H1 (cell line): ENCODE results near the gene TSGA10IP. TPM values are rescaled to one million over a fixed set of nuclear protein-coding genes. Genes with fewer than 3 reads are reported as not detected.
A peak's percentile ranks its signal among the peaks of the same experiment; 100 is the strongest.

Source experiments
- CTCF ChIA-PET: fragments of 300-600 bp; sonication (Branson Sonifier 250); formaldehyde crosslinking; loops from one replicate; lab custom pipeline; 2021; ENCODE audit not compliant: partially characterized antibody; lab: Charles Lee
- POLR2A ChIA-PET: fragments of 300-600 bp; sonication (Branson Sonifier 250); formaldehyde crosslinking; loops from one replicate; lab custom pipeline; 2021; ENCODE audit warnings: inconsistent platforms; ENCODE audit not compliant: partially characterized antibody; lab: Charles Lee
- DNase-seq, 2 experiments: peaks; one replicate each; pipeline versions ENCODE4 v3.0.0 to v3.0.0-alpha.2; 2010 to 2022; ENCODE audit warnings: low spot score in 2 of 2, low read depth in 1 of 2, mixed read lengths in 1 of 2
- FAIRE-seq: peaks from 2 replicates; lab custom pipeline; 2011; peaks lifted over from hg19 to GRCh38; lab: Jason Lieb, UNC
- H2AFZ ChIP-seq: 2 replicates; pipeline ENCODE4 v1.8.1; 2012; ENCODE audit warnings: low read length, inconsistent platforms
- H2AK5ac ChIP-seq: 2 replicates; pipeline ENCODE4 v1.6.1; 2013; ENCODE audit warnings: low read depth, low read length
- H2BK120ac ChIP-seq: replicated peaks from 2 replicates; pipeline ENCODE3; 2013; ENCODE audit warnings: low read depth, low read length, inconsistent platforms
- H2BK12ac ChIP-seq: 2 replicates; pipeline ENCODE4 v1.6.1; 2013; ENCODE audit warnings: low read depth, low read length
- H2BK15ac ChIP-seq: 2 replicates; pipeline ENCODE4 v1.6.1; 2013; ENCODE audit warnings: low read length
- H2BK20ac ChIP-seq: 2 replicates; pipeline ENCODE4 v1.6.1; 2013; ENCODE audit warnings: low read length
- H2BK5ac ChIP-seq: 2 replicates; pipeline ENCODE4 v1.6.1; 2013; ENCODE audit warnings: low read depth, low read length
- H3K14ac ChIP-seq: 2 replicates; pipeline ENCODE4 v1.6.1; 2013; ENCODE audit warnings: inconsistent platforms; ENCODE audit not compliant: insufficient read length
- H3K18ac ChIP-seq: 2 replicates; pipeline ENCODE4 v1.6.1; 2013; ENCODE audit warnings: low read length; ENCODE audit errors: extremely low read depth
- H3K23ac ChIP-seq: 2 replicates; pipeline ENCODE4 v1.6.1; 2013; ENCODE audit warnings: inconsistent platforms; ENCODE audit not compliant: insufficient read length
- H3K23me2 ChIP-seq: 2 replicates; pipeline ENCODE4 v1.6.1; 2013; ENCODE audit warnings: low read depth, low read length
- H3K27ac ChIP-seq: 2 replicates; pipeline ENCODE4 v1.6.1; 2011; ENCODE audit warnings: low read depth, low read length, inconsistent platforms
- H3K27me3 ChIP-seq, 4 experiments: replicated peaks in 1 of 4; 1 replicate in 1 of 4; 2 replicates in 3 of 4; pipeline versions ENCODE4 v1.6.1 to v1.8.1; 2011 to 2013; ENCODE audit warnings: low read length in 3 of 4, mild to moderate bottlenecking in 3 of 4, inconsistent platforms in 2 of 4, mixed read lengths in 2 of 4, moderate library complexity in 1 of 4; ENCODE audit not compliant: control insufficient read depth in 3 of 4, insufficient read depth in 3 of 4; ENCODE audit errors: extremely low read depth in 1 of 4
- H3K36me3 ChIP-seq, 4 experiments: 2 replicates each; pipeline versions ENCODE4 v1.6.1 to v1.8.1; 2011 to 2013; ENCODE audit warnings: mild to moderate bottlenecking in 4 of 4, low read length in 3 of 4, moderate library complexity in 2 of 4, control low read depth in 1 of 4, inconsistent platforms in 1 of 4; ENCODE audit not compliant: insufficient read depth in 4 of 4, control insufficient read depth in 2 of 4
- H3K4ac ChIP-seq: replicated peaks from 2 replicates; pipeline ENCODE3; 2013; ENCODE audit warnings: low read length, low read depth, mixed read lengths, inconsistent platforms; ENCODE audit not compliant: insufficient read length
- H3K4me1 ChIP-seq, 4 experiments: replicated peaks in 1 of 4; 1 replicate in 1 of 4; 2 replicates in 3 of 4; pipeline versions ENCODE4 v1.6.1 to v1.8.1; 2011 to 2013; ENCODE audit warnings: low read length in 3 of 4, inconsistent platforms in 2 of 4, mixed read lengths in 1 of 4; ENCODE audit not compliant: insufficient read depth in 4 of 4, control insufficient read depth in 3 of 4
- H3K4me2 ChIP-seq, 2 experiments: 2 replicates each; pipeline versions ENCODE4 v1.6.1 to v1.8.1; 2011 to 2013; ENCODE audit warnings: low read depth in 2 of 2, low read length in 2 of 2, control low read depth in 1 of 2, inconsistent platforms in 1 of 2, mild to moderate bottlenecking in 1 of 2; ENCODE audit not compliant: insufficient read depth in 1 of 2
- H3K4me3 ChIP-seq, 4 experiments: fragments of 200-600, 300-600 bp in 1 of 4; sonication (generic), shearing (Covaris generic), sonication (Bioruptor Twin) in 1 of 4; 2 replicates each; pipeline versions ENCODE4 v1.5.1 to v1.8.1; 2011 to 2016; ENCODE audit warnings: low read length in 4 of 4, low read depth in 3 of 4, control low read depth in 2 of 4, inconsistent platforms in 2 of 4, mild to moderate bottlenecking in 2 of 4, mixed read lengths in 1 of 4, moderate library complexity in 1 of 4; ENCODE audit not compliant: insufficient read depth in 2 of 4; ENCODE audit errors: extremely low read depth in 1 of 4
- H3K56ac ChIP-seq: replicated peaks from 2 replicates; pipeline ENCODE3; 2013; ENCODE audit warnings: low read depth, mild to moderate bottlenecking, mixed read lengths, low read length, inconsistent platforms; ENCODE audit not compliant: insufficient read length
- H3K79me1 ChIP-seq: 2 replicates; pipeline ENCODE4 v1.6.1; 2013; ENCODE audit warnings: low read depth, low read length, control low read depth
- H3K79me2 ChIP-seq, 2 experiments: 2 replicates each; pipeline versions ENCODE4 v1.6.1 to v1.8.1; 2012 to 2013; ENCODE audit warnings: low read length in 2 of 2, mild to moderate bottlenecking in 2 of 2, inconsistent platforms in 1 of 2; ENCODE audit not compliant: insufficient read depth in 2 of 2, control insufficient read depth in 1 of 2
- H3K9ac ChIP-seq, 4 experiments: replicated peaks in 1 of 4; 1 replicate in 1 of 4; 2 replicates in 3 of 4; pipeline versions ENCODE4 v1.6.1 to v1.8.1; 2011 to 2013; ENCODE audit warnings: low read depth in 3 of 4, low read length in 3 of 4, control low read depth in 2 of 4, mild to moderate bottlenecking in 2 of 4, moderate library complexity in 2 of 4, inconsistent platforms in 1 of 4; ENCODE audit errors: extremely low read depth in 1 of 4
- H3K9me3 ChIP-seq, 2 experiments: 2 replicates each; pipeline versions ENCODE4 v1.6.1 to v1.8.1; 2012 to 2013; ENCODE audit warnings: mild to moderate bottlenecking in 2 of 2, moderate library complexity in 2 of 2, control low read depth in 1 of 2, inconsistent platforms in 1 of 2, low read depth in 1 of 2, low read length in 1 of 2, mixed read lengths in 1 of 2; ENCODE audit not compliant: insufficient read depth in 2 of 2
- H4K20me1 ChIP-seq, 2 experiments: replicated peaks in 1 of 2; 2 replicates each; pipeline versions ENCODE3 to v1.8.1; 2011 to 2013; ENCODE audit warnings: inconsistent platforms in 2 of 2, low read length in 2 of 2, mild to moderate bottlenecking in 1 of 2; ENCODE audit not compliant: insufficient read depth in 2 of 2, control insufficient read depth in 1 of 2
- H4K5ac ChIP-seq: 2 replicates; pipeline ENCODE4 v1.6.1; 2013; ENCODE audit warnings: low read length, low read depth, mixed read lengths, inconsistent platforms; ENCODE audit not compliant: insufficient read length
- H4K8ac ChIP-seq: 2 replicates; pipeline ENCODE4 v1.8.0; 2013; ENCODE audit warnings: mild to moderate bottlenecking, moderate library complexity, low read length, inconsistent platforms; ENCODE audit not compliant: insufficient read depth; ENCODE audit errors: extremely low read depth
- H4K91ac ChIP-seq: replicated peaks from 2 replicates; pipeline ENCODE3; 2013; ENCODE audit warnings: low read length, mixed read lengths, inconsistent platforms; ENCODE audit not compliant: insufficient read length
- BACH1 ChIP-seq: IDR thresholded peaks from 2 replicates; pipeline ENCODE4 v1.6.1; 2012; ENCODE audit warnings: low read length, improper control_type of control experiment
- BRCA1 ChIP-seq: IDR thresholded peaks from 2 replicates; pipeline ENCODE4 v1.6.1; 2012; ENCODE audit warnings: low read depth, low read length, improper control_type of control experiment
- E2F6 ChIP-seq: IDR thresholded peaks from 2 replicates; pipeline ENCODE4 v1.6.1; 2012; ENCODE audit warnings: inconsistent platforms
- HDAC6 ChIP-seq: IDR thresholded peaks from one replicate; pipeline ENCODE4 v1.7.1; 2012; ENCODE audit warnings: low read depth, mild to moderate bottlenecking, inconsistent platforms, low read length, moderate library complexity
- NANOG ChIP-seq: IDR thresholded peaks from 2 replicates; pipeline ENCODE4 v1.6.1; 2011; ENCODE audit warnings: low read length, low read depth, mild to moderate bottlenecking, inconsistent platforms; ENCODE audit not compliant: insufficient read depth, poor library complexity, severe bottlenecking
- POLR2AphosphoS5 ChIP-seq: IDR thresholded peaks from 2 replicates; pipeline ENCODE4 v1.6.1; 2011; ENCODE audit warnings: low read depth, low read length
- SUZ12 ChIP-seq: fragments of 200-600 bp; sonication (generic); IDR thresholded peaks from 2 replicates; pipeline ENCODE4 v1.6.1; 2012; ENCODE audit warnings: mild to moderate bottlenecking, inconsistent platforms, low read length, moderate library complexity, mixed read lengths
- WGBS, 2 experiments: shearing (Covaris generic) in 1 of 2; methylation state at CpG; one replicate each; pipeline versions ENCODE4 v1.1.6 to v1.1.7; 2013 to 2015; ENCODE audit warnings: low lambda C conversion rate in 2 of 2, mixed read lengths in 2 of 2, inconsistent platforms in 1 of 2, low coverage in 1 of 2, missing lambda C conversion rate in 1 of 2; ENCODE audit not compliant: insufficient replicate concordance in 2 of 2, insufficient coverage in 1 of 2, insufficient read length in 1 of 2; ENCODE audit errors: extremely low coverage in 1 of 2, missing lambda C conversion rate in 1 of 2; 5-methylcytosine and 5-hydroxymethylcytosine counted together
- polyA plus RNA-seq, 7 experiments: library from polyadenylated mRNA; depleted of rRNA in 3 of 7; stranded (reverse) in 5 of 7; unstranded in 2 of 7; fragments of >200 nt in 5 of 7; fragments of 200-250 nt in 2 of 7; gene quantifications; 1 replicate in 5 of 7; 2 replicates in 1 of 7; 4 replicates in 1 of 7; pipeline versions ENCODE4 v1.2.1 to v1.2.3, GENCODE V29; 2011 to 2013; ENCODE audit warnings: missing spikeins in 2 of 7, mixed read lengths in 2 of 7
- total RNA-seq: library from RNA; stranded (reverse); fragmentation: NEBNext Ultra II Directional; extraction: Animal tissue kit (Norgen Biotek cat#: 25700); gene quantifications from 2 replicates; pipeline ENCODE4 v1.2.1, GENCODE V29; 2021

TSGA10IP gene
- total and polyA plus RNA-seq, 2 of the 8 experiments (the other 6 are each of a cell fraction or from before 2014, with no cell fraction given), result 1.9 to 6.0 TPM

GRCh38 chr11:65898656-65899355, 46.5 kb upstream of the TSGA10IP start:
- no peak overlapping the region for H2BK12ac ChIP-seq
- peak overlapping the region; percentile 78 to 89 for H3K4me2 ChIP-seq
- no peaks in the 10 kb centered on the region; the same call in 1 of the 2 replicates for H3K79me1 ChIP-seq
- DNase-seq (no peak), FAIRE-seq (no peak)
- no peak overlapping the region for H3K27ac ChIP-seq
- H2BK120ac ChIP-seq, result peak overlapping the region; percentile 95
- peak overlapping the region; percentile 16; the same call in 1 of the 2 replicates for H2BK5ac ChIP-seq
- H2AK5ac ChIP-seq, result peak overlapping the region; percentile 65; the same call in 1 of the 2 replicates
- no peak overlapping the region for H2BK20ac ChIP-seq
- H3K9ac ChIP-seq, result peak overlapping the region in 3 of 4 experiments; percentile 13 to 43 (median 13); a peak in 2 of 7 replicates
- POLR2A ChIA-PET, result interaction anchor here (1.1 to 3.7 kb wide), 7 partner anchors 8 to 187 kb away, joined by 3 to 18 read pairs (median 5); partner anchors contain the start of genes BANF1, CCDC85B, CFL1 and EFEMP2
- peak overlapping the region; percentile 80 for H4K91ac ChIP-seq
- H4K20me1 ChIP-seq, result peaks cover 0 to 4% of the 10 kb centered on the region in 2 experiments
- no peak overlapping the region for H3K56ac ChIP-seq
- 24% methylated on average over 28 of the region's 28 CpGs; no CpG with 5 or more reads in 1 of the 2 experiments for WGBS, 2 experiments
- no peak overlapping the region for H2BK15ac ChIP-seq
- no peaks in the 10 kb centered on the region for H3K9me3 ChIP-seq
- peaks cover 3 to 11% (median 8%) of the 10 kb centered on the region in 4 experiments; a peak in 6 of 7 replicates for H3K4me1 ChIP-seq
- H2AFZ ChIP-seq, result no peak overlapping the region; the same call in 1 of the 2 replicates
- peak overlapping the region; percentile 39 to 71 (median 52) for H3K4me3 ChIP-seq
- H4K5ac ChIP-seq, result no peak overlapping the region
- H3K36me3 ChIP-seq, result no peaks in the 10 kb centered on the region
- no peak overlapping the region for H3K14ac ChIP-seq
- H3K79me2 ChIP-seq, result no peaks in the 10 kb centered on the region
- TF ChIP-seq BRCA1, result no peak
- no peak for TF ChIP-seq NANOG
- no peak for TF ChIP-seq BACH1
- no peak; the same call in 1 of the 2 replicates for TF ChIP-seq SUZ12
- no peak for TF ChIP-seq POLR2AphosphoS5
- no peak for TF ChIP-seq HDAC6
- TF ChIP-seq E2F6, result no peak
- peak overlapping the region; percentile 87 for H3K18ac ChIP-seq
- no peak overlapping the region for H3K23ac ChIP-seq
- H3K27me3 ChIP-seq, result peaks cover 15 to 41% (median 35%) of the 10 kb centered on the region in 4 experiments
- peak overlapping the region; percentile 91 for H4K8ac ChIP-seq
- CTCF ChIA-PET, result interaction anchor here (0.7 to 9.7 kb wide), 11 partner anchors 11 to 305 kb away, joined by 3 to 150 read pairs (median 3); partner anchors contain the start of genes CCDC85B, FIBP and MUS81
- H3K4ac ChIP-seq, result no peak overlapping the region
- H3K23me2 ChIP-seq, result peaks cover 9% of the 10 kb centered on the region; the same call in 1 of the 2 replicates
